ENCODE measurements around the gene CDH4.
"Not testable (repeated sequence)": the region's sequence is repeated elsewhere in the genome, so short reads cannot be mapped to it uniquely, and the experiment has no call there.

Gene CDH4

GRCh38 chr20:61932711-61933480 lies 680.8 kb downstream of the CDH4 start:
- no peak for DNase-seq (ENCODE audit: low spot score)

- DNase-seq (ENCODE audit: low spot score): no peak
Observed at GRCh38 chr20:61933481-61933950, 681.5 kb downstream of the CDH4 start.

GRCh38 chr20:61933951-61934715 lies 682.1 kb downstream of the CDH4 start:
- DNase-seq (ENCODE audit: low spot score): no peak

GRCh38 chr20:61934716-61935530 lies 682.9 kb downstream of the CDH4 start:
- no peak for DNase-seq (ENCODE audit: low spot score)

- DNase-seq (ENCODE audit: low spot score): no peak
Observed at GRCh38 chr20:61935926-61936700, 684.1 kb downstream of the CDH4 start.

GRCh38 chr20:61936701-61937131 lies 684.7 kb downstream of the CDH4 start:
- DNase-seq (ENCODE audit: low spot score): no peak

GRCh38 chr20:61937146-61937962 lies 685.3 kb downstream of the CDH4 start:
- DNase-seq (ENCODE audit: low spot score): no peak

- no peak for DNase-seq (ENCODE audit: low spot score)
Observed at GRCh38 chr20:61937963-61938838, 686.1 kb downstream of the CDH4 start.

GRCh38 chr20:61938839-61939690 lies 687.0 kb downstream of the CDH4 start:
- no peak for DNase-seq (ENCODE audit: low spot score)

- DNase-seq (ENCODE audit: low spot score): no peak
Observed at GRCh38 chr20:61939691-61940360, 687.8 kb downstream of the CDH4 start.

GRCh38 chr20:61940491-61940890 lies 688.4 kb downstream of the CDH4 start:
- no peak for DNase-seq (ENCODE audit: low spot score)

- no peak for DNase-seq (ENCODE audit: low spot score)
Observed at GRCh38 chr20:61940976-61941720, 689.1 kb downstream of the CDH4 start.

- DNase-seq (ENCODE audit: low spot score): no peak
Observed at GRCh38 chr20:61941721-61942405, 689.8 kb downstream of the CDH4 start.

- DNase-seq (ENCODE audit: low spot score): no peak
Observed at GRCh38 chr20:61942526-61942925, 690.5 kb downstream of the CDH4 start.

GRCh38 chr20:61944967-61945366 lies 692.9 kb downstream of the CDH4 start:
- DNase-seq (ENCODE audit: low spot score): not testable (repeated sequence)

- not testable (repeated sequence) for DNase-seq (ENCODE audit: low spot score)
Observed at GRCh38 chr20:61945495-61945894, 693.4 kb downstream of the CDH4 start.

- not testable (repeated sequence) for DNase-seq (ENCODE audit: low spot score)
Observed at GRCh38 chr20:61948056-61948455, 696.0 kb downstream of the CDH4 start.
